Activated T-cell treated with anti-CD3 and anti-CD28 coated beads, Interleukin-2, amount 50 U/mL, for 4 hours (primary cell): Measurements from ENCODE around the gene RABEP2. TPM values are rescaled to one million over a fixed set of nuclear protein-coding genes. Genes with fewer than 3 reads are reported as not detected.
A peak's percentile ranks its signal among the peaks of the same experiment; 100 is the strongest.
"Not testable (repeated sequence)": the region's sequence is repeated elsewhere in the genome, so short reads cannot be mapped to it uniquely, and the experiment has no call there.

Source experiments
- ATAC-seq, 2 donors: fragments of 200-7000 bp; cut with Tn5 transposase; one replicate each; pipeline ENCODE4 v1.10.0; 2021
- DNase-seq: peaks from one replicate; pipeline ENCODE4 v3.0.0-alpha.2; 2020
- H3K27me3 Mint-ChIP-seq: one replicate; pipeline ENCODE4 v1.8.0; 2021; ENCODE audit warnings: low read depth, mixed read lengths
- H3K36me3 Mint-ChIP-seq: one replicate; pipeline ENCODE4 v1.8.0; 2022; ENCODE audit warnings: mixed read lengths; ENCODE audit not compliant: insufficient read depth
- H3K4me1 Mint-ChIP-seq: one replicate; pipeline ENCODE4 v1.8.0; 2021; ENCODE audit warnings: low read depth, mixed read lengths
- H3K4me3 Mint-ChIP-seq: one replicate; pipeline ENCODE4 v1.8.0; 2021; ENCODE audit warnings: mild to moderate bottlenecking, moderate library complexity, mixed read lengths
- H3K9me3 Mint-ChIP-seq: one replicate; pipeline ENCODE4 v1.8.0; 2021; ENCODE audit warnings: mixed read lengths
- total RNA-seq, 3 donors: library from RNA; stranded (reverse); gene quantifications; one replicate each; pipeline ENCODE4 v1.2.1, GENCODE V29; 2021

Gene RABEP2
- total RNA-seq, 3 donors from 2014 or later: 21.9 to 27.1 (median 24.2) TPM

- Mint-ChIP-seq H3K4me3 (no peak overlapping the region), H3K36me3 (no peaks in the 10 kb centered on the region), H3K27me3 (no peaks in the 10 kb centered on the region), H3K9me3 (no peaks in the 10 kb centered on the region), H3K4me1 (peaks cover 16% of the 10 kb centered on the region)
- ATAC-seq (no peak), DNase-seq (no peak)
Observed at GRCh38 chr16:28938721-28939120, 13.7 kb upstream of the RABEP2 start.

GRCh38 chr16:28937222-28937876 lies 12.3 kb upstream of the RABEP2 start:
- Mint-ChIP-seq H3K9me3 (no peaks in the 10 kb centered on the region), H3K27me3 (no peaks in the 10 kb centered on the region)

GRCh38 chr16:28936784-28937155 lies 11.7 kb upstream of the RABEP2 start:
- H3K4me3 Mint-ChIP-seq: peak overlapping the region; percentile 58
- no peak for DNase-seq
- H3K36me3 Mint-ChIP-seq: no peaks in the 10 kb centered on the region
- no peaks in the 10 kb centered on the region for H3K9me3 Mint-ChIP-seq
- H3K4me1 Mint-ChIP-seq: peaks cover 16% of the 10 kb centered on the region
- no peak for ATAC-seq
- H3K27me3 Mint-ChIP-seq: no peaks in the 10 kb centered on the region

More at GRCh38 chr16:28937222-28937876, 12.3 kb upstream of the RABEP2 start:
- peaks cover 16% of the 10 kb centered on the region for H3K4me1 Mint-ChIP-seq
- DNase-seq: no peak
- H3K36me3 Mint-ChIP-seq: no peaks in the 10 kb centered on the region
- no peak for ATAC-seq
- H3K4me3 Mint-ChIP-seq: no peak overlapping the region

GRCh38 chr16:28935924-28936783 lies 11.1 kb upstream of the RABEP2 start:
- no peaks in the 10 kb centered on the region for H3K36me3 Mint-ChIP-seq
- H3K4me3 Mint-ChIP-seq: peak overlapping the region; percentile 58
- peaks cover 16% of the 10 kb centered on the region for H3K4me1 Mint-ChIP-seq

GRCh38 chr16:28935346-28935745 lies 10.3 kb upstream of the RABEP2 start:
- H3K4me1 Mint-ChIP-seq: peaks cover 24% of the 10 kb centered on the region
- peak overlapping the region; percentile 38 for H3K4me3 Mint-ChIP-seq
- H3K9me3 Mint-ChIP-seq: no peaks in the 10 kb centered on the region
- ATAC-seq (no peak), DNase-seq (no peak)
- H3K27me3 Mint-ChIP-seq: no peaks in the 10 kb centered on the region
- H3K36me3 Mint-ChIP-seq: no peaks in the 10 kb centered on the region

More at GRCh38 chr16:28935924-28936783, 11.1 kb upstream of the RABEP2 start:
- peak; percentile 78 for DNase-seq
- Mint-ChIP-seq H3K9me3 (no peaks in the 10 kb centered on the region), H3K27me3 (no peaks in the 10 kb centered on the region)
- peak; percentile 100 for ATAC-seq

GRCh38 chr16:28933171-28933570 lies 8.1 kb upstream of the RABEP2 start:
- DNase-seq (no peak), ATAC-seq (no peak)
- Mint-ChIP-seq H3K4me3 (no peak overlapping the region), H3K27me3 (no peaks in the 10 kb centered on the region), H3K9me3 (no peaks in the 10 kb centered on the region), H3K36me3 (no peaks in the 10 kb centered on the region), H3K4me1 (peaks cover 24% of the 10 kb centered on the region)

- H3K27me3 Mint-ChIP-seq: no peaks in the 10 kb centered on the region
- DNase-seq (no peak), ATAC-seq (no peak)
- H3K4me3 Mint-ChIP-seq: peak overlapping the region; percentile 63
- H3K36me3 Mint-ChIP-seq: no peaks in the 10 kb centered on the region
- no peaks in the 10 kb centered on the region for H3K9me3 Mint-ChIP-seq
- peaks cover 24% of the 10 kb centered on the region for H3K4me1 Mint-ChIP-seq
Observed at GRCh38 chr16:28932339-28933141, 7.5 kb upstream of the RABEP2 start.

- ATAC-seq: no peak
- no peaks in the 10 kb centered on the region for H3K36me3 Mint-ChIP-seq
- no peak for DNase-seq
- H3K9me3 Mint-ChIP-seq: no peaks in the 10 kb centered on the region
- H3K4me1 Mint-ChIP-seq: peaks cover 22% of the 10 kb centered on the region
- H3K27me3 Mint-ChIP-seq: no peaks in the 10 kb centered on the region
- H3K4me3 Mint-ChIP-seq: peak within 1 kb of the TSS; percentile 63
Observed at GRCh38 chr16:28931801-28932225, 6.8 kb upstream of the RABEP2 start, which contains the start of gene CD19. Gene CD19 (plus strand): TSS chr16:28931971. CDS start chr16:28932001, 30 bp downstream.

GRCh38 chr16:28930652-28931051 lies 5.6 kb upstream of the RABEP2 start:
- no peaks in the 10 kb centered on the region for H3K9me3 Mint-ChIP-seq
- no peak overlapping the region for H3K4me3 Mint-ChIP-seq
- no peak for ATAC-seq
- DNase-seq: no peak
- H3K27me3 Mint-ChIP-seq: no peaks in the 10 kb centered on the region
- H3K4me1 Mint-ChIP-seq: peaks cover 20% of the 10 kb centered on the region
- H3K36me3 Mint-ChIP-seq: no peaks in the 10 kb centered on the region

- Mint-ChIP-seq H3K9me3 (no peaks in the 10 kb centered on the region), H3K36me3 (no peaks in the 10 kb centered on the region), H3K4me3 (no peak overlapping the region), H3K4me1 (peaks cover 19% of the 10 kb centered on the region), H3K27me3 (no peaks in the 10 kb centered on the region)
- DNase-seq: no peak
- no peak for ATAC-seq
Observed at GRCh38 chr16:28930203-28930602, 5.2 kb upstream of the RABEP2 start.

- Mint-ChIP-seq H3K27me3 (no peaks in the 10 kb centered on the region), H3K4me1 (peaks cover 23% of the 10 kb centered on the region), H3K9me3 (no peaks in the 10 kb centered on the region), H3K36me3 (no peaks in the 10 kb centered on the region), H3K4me3 (no peak overlapping the region)
- ATAC-seq (no peak), DNase-seq (no peak)
Observed at GRCh38 chr16:28927815-28928214, 2.8 kb upstream of the RABEP2 start.

- DNase-seq, H3K36me3 Mint-ChIP-seq, H3K27me3 Mint-ChIP-seq, H3K9me3 Mint-ChIP-seq, ATAC-seq: not testable (repeated sequence)
- Mint-ChIP-seq H3K4me3 (peak overlapping the region; percentile 96), H3K4me1 (peaks cover 24% of the 10 kb centered on the region)
Observed at GRCh38 chr16:28926284-28926683, 1.2 kb upstream of the RABEP2 start.

GRCh38 chr16:28925386-28926228 lies 569 bp upstream of the RABEP2 start:
- H3K4me1 Mint-ChIP-seq: peaks cover 20% of the 10 kb centered on the region
- H3K36me3 Mint-ChIP-seq: peaks cover 5% of the 10 kb centered on the region
- H3K4me3 Mint-ChIP-seq: peak overlapping the region; percentile 96
- no peaks in the 10 kb centered on the region for H3K27me3 Mint-ChIP-seq
- no peaks in the 10 kb centered on the region for H3K9me3 Mint-ChIP-seq
- ATAC-seq (peak; percentile 80 to 83), DNase-seq (peak; percentile 70)
